Osteoblast (primary cell): ENCODE data around the gene OR13C5. TPM values are rescaled to one million over a fixed set of nuclear protein-coding genes. Genes with fewer than 3 reads are reported as not detected.
"Not testable (repeated sequence)": the region's sequence is repeated elsewhere in the genome, so short reads cannot be mapped to it uniquely, and the experiment has no call there.

Source experiments
- DNase-seq: peaks from one replicate; pipeline ENCODE4 v3.0.0; 2011; ENCODE audit warnings: low spot score, mixed read lengths; ENCODE audit not compliant: insufficient read length; ENCODE audit errors: missing footprints
- H2AFZ ChIP-seq: 2 replicates; pipeline ENCODE4 v1.6.0; 2011; ENCODE audit warnings: mild to moderate bottlenecking, low read length
- H3K27ac ChIP-seq: 2 replicates; pipeline ENCODE4 v1.5.1; 2011; ENCODE audit warnings: mild to moderate bottlenecking, low read depth, low read length, moderate library complexity
- H3K27me3 ChIP-seq: 2 replicates; pipeline ENCODE4 v1.6.0; 2012; ENCODE audit warnings: mild to moderate bottlenecking, control low read depth, inconsistent platforms, low read length, moderate library complexity; ENCODE audit not compliant: insufficient read depth
- H3K36me3 ChIP-seq: 2 replicates; pipeline ENCODE4 v1.5.1; 2011; ENCODE audit warnings: mild to moderate bottlenecking, low read length, control low read depth, moderate library complexity; ENCODE audit not compliant: insufficient read depth
- H3K4me1 ChIP-seq: 2 replicates; pipeline ENCODE4 v1.5.1; 2011; ENCODE audit warnings: mild to moderate bottlenecking, low read length, control low read depth, moderate library complexity; ENCODE audit not compliant: insufficient read depth
- H3K4me2 ChIP-seq: 2 replicates; pipeline ENCODE4 v1.6.0; 2011; ENCODE audit warnings: mild to moderate bottlenecking, low read length; ENCODE audit not compliant: insufficient read depth
- H3K4me3 ChIP-seq: fragments of 200-600 bp; sonication (generic); 3 replicates; pipeline ENCODE4 v1.5.1; 2012; ENCODE audit warnings: mild to moderate bottlenecking, low read length, inconsistent platforms; ENCODE audit not compliant: insufficient read depth
- H3K79me2 ChIP-seq: 2 replicates; pipeline ENCODE4 v1.6.0; 2012; ENCODE audit warnings: mild to moderate bottlenecking, low read length, control low read depth, inconsistent platforms; ENCODE audit not compliant: insufficient read depth
- H3K9me3 ChIP-seq: 2 replicates; pipeline ENCODE4 v1.5.1; 2011; ENCODE audit warnings: low read depth, low read length, control low read depth
- H4K20me1 ChIP-seq: 2 replicates; pipeline ENCODE4 v1.6.0; 2012; ENCODE audit warnings: mild to moderate bottlenecking, low read length, control low read depth; ENCODE audit not compliant: insufficient read depth
- CTCF ChIP-seq: IDR thresholded peaks from 2 replicates; pipeline ENCODE4 v1.5.1; 2011; ENCODE audit warnings: mild to moderate bottlenecking, low read depth, low read length, moderate library complexity; ENCODE audit errors: extremely low read depth
- total RNA-seq: library from RNA; depleted of rRNA; stranded (reverse); fragments of >200 nt; gene quantifications from 2 replicates; pipeline ENCODE4 v1.2.3, GENCODE V29; 2012

Gene OR13C5
- total RNA-seq, 1 donor = not detected

GRCh38 chr9:104617418-104617817, 18.2 kb upstream of the OR13C5 start:
- Histone ChIP-seq H3K9me3 (no peaks in the 10 kb centered on the region), H4K20me1 (no peaks in the 10 kb centered on the region), H3K79me2 (no peaks in the 10 kb centered on the region), H2AFZ (no peak overlapping the region), H3K36me3 (no peaks in the 10 kb centered on the region), H3K27me3 (no peaks in the 10 kb centered on the region), H3K4me3 (no peak overlapping the region), H3K4me1 (no peaks in the 10 kb centered on the region), H3K27ac (no peak overlapping the region), H3K4me2 (no peak overlapping the region)
- no peak for TF ChIP-seq CTCF
- DNase-seq = no peak

- Histone ChIP-seq H3K4me1 (no peaks in the 10 kb centered on the region), H2AFZ (no peak overlapping the region), H3K27ac (no peak overlapping the region), H3K4me3 (no peak overlapping the region), H3K9me3 (no peaks in the 10 kb centered on the region), H3K4me2 (no peak overlapping the region), H3K36me3 (no peaks in the 10 kb centered on the region), H3K27me3 (no peaks in the 10 kb centered on the region), H4K20me1 (no peaks in the 10 kb centered on the region), H3K79me2 (no peaks in the 10 kb centered on the region)
- DNase-seq = no peak
- TF ChIP-seq CTCF = no peak
Observed at GRCh38 chr9:104611213-104611612, 12.0 kb upstream of the OR13C5 start.

GRCh38 chr9:104608336-104608735, 9.1 kb upstream of the OR13C5 start:
- no peak overlapping the region for H3K4me3 ChIP-seq
- H3K4me1 ChIP-seq = no peaks in the 10 kb centered on the region
- no peak overlapping the region for H3K4me2 ChIP-seq
- TF ChIP-seq CTCF = no peak
- no peaks in the 10 kb centered on the region for H3K9me3 ChIP-seq
- no peaks in the 10 kb centered on the region for H3K79me2 ChIP-seq
- DNase-seq = no peak
- H3K27me3 ChIP-seq = no peaks in the 10 kb centered on the region
- H2AFZ ChIP-seq = no peak overlapping the region
- no peaks in the 10 kb centered on the region for H3K36me3 ChIP-seq
- no peak overlapping the region for H3K27ac ChIP-seq
- no peaks in the 10 kb centered on the region for H4K20me1 ChIP-seq

GRCh38 chr9:104606152-104606551, 6.9 kb upstream of the OR13C5 start:
- no peaks in the 10 kb centered on the region for H3K9me3 ChIP-seq
- H2AFZ ChIP-seq = no peak overlapping the region
- H3K27me3 ChIP-seq = no peaks in the 10 kb centered on the region
- no peaks in the 10 kb centered on the region for H3K79me2 ChIP-seq
- no peak overlapping the region for H3K4me3 ChIP-seq
- no peak for TF ChIP-seq CTCF
- no peak overlapping the region for H3K27ac ChIP-seq
- no peaks in the 10 kb centered on the region for H4K20me1 ChIP-seq
- H3K36me3 ChIP-seq = no peaks in the 10 kb centered on the region
- no peak overlapping the region for H3K4me2 ChIP-seq
- H3K4me1 ChIP-seq = no peaks in the 10 kb centered on the region
- DNase-seq = no peak

GRCh38 chr9:104605527-104605926, 6.3 kb upstream of the OR13C5 start, which contains the start of gene OR13C2:
Gene OR13C2 (minus strand): TSS chr9:104605627. CDS start chr9:104605627, 0 bp downstream.
- H3K27me3 ChIP-seq, H4K20me1 ChIP-seq, H3K79me2 ChIP-seq, H3K4me3 ChIP-seq, H3K4me1 ChIP-seq, DNase-seq, H2AFZ ChIP-seq, H3K4me2 ChIP-seq, H3K36me3 ChIP-seq, H3K27ac ChIP-seq, H3K9me3 ChIP-seq: not testable (repeated sequence)
